UCSD-AML1 (cell line): ENCODE results near the gene ATP6AP1.

Experiments used
- DNase-seq: peaks from one replicate; lab custom pipeline; 2025; ENCODE audit not compliant: unreplicated experiment; lab: John Stamatoyannopoulos, UW

ATP6AP1 gene

GRCh38 chrX:154426916-154427770 lies 1.3 kb upstream of the ATP6AP1 start:
- DNase-seq: no peak

DNA sequence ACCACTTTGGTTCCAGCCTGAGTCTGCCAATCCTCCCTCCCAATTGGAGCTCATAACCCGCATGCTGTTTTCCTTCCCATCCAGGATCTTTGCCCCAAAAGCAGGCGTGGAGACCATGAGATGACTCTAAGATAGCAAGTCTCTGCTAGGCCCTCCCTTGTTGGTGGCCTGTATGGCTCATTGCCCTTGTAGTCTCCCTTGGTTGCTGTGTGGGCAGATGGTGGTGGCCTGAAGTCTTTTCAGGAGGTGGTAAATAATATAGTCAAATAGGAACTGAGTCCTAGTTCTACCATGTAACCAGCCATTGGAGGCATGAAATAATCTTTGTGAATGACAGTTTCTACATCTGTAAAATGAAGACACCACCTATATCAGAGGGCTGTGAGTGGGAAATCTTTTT lies 1.2 kb downstream of the ATP6AP1 start:
- DNase-seq: no peak

- no peak for DNase-seq
Measured at GRCh38 chrX:154430479-154430878, 2.0 kb downstream of the ATP6AP1 start.

DNA sequence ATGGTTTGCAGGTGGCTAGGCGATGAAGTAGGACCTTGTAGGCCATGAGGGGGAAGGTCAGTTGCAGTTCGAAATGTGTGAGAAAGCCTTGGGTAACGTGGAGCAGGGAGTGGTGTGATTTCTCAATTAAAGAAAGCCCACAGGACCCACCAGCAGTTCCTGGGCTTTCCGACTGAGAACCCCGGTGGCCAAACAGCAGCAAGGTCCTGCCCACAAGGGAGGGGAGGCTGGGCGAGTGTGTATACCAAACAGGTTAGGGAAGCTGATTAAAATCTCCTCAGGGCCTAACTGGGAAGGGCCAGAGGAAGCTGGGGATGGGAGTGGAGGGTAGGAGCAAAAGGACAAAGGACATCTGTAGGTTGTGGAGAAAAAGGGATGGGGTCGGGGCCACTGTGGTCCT lies 2.4 kb downstream of the ATP6AP1 start:
- DNase-seq: no peak

DNA sequence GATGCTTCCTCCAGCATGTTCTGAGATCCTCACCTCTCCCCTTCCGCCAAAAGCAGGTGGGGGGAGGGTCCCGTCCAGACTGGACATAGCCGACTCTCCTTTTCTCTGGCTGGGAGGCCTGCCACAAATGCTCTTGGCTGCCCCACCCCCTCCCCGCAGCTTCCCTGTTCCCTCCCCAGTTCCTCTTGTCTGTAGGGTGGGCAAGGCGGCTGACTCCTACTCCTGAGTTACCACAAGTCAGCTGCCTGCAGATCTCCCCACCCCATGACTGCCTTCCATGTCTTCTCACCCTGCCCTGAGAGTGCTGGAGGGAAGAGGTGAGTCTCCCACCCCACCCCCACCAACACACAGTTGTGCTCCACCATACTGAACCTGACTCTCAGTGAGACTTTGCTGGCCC lies 2.9 kb downstream of the ATP6AP1 start:
- peak; percentile 32 for DNase-seq

- DNase-seq: no peak
Measured at GRCh38 chrX:154432210-154432609, 3.7 kb downstream of the ATP6AP1 start.

GRCh38 chrX:154433605-154434004 lies 5.1 kb downstream of the ATP6AP1 start:
- DNase-seq: no peak

GRCh38 chrX:154434394-154435168 lies 6.1 kb downstream of the ATP6AP1 start:
- no peak for DNase-seq

GRCh38 chrX:154435171-154435733 lies 6.8 kb downstream of the ATP6AP1 start:
- DNase-seq: no peak

DNA sequence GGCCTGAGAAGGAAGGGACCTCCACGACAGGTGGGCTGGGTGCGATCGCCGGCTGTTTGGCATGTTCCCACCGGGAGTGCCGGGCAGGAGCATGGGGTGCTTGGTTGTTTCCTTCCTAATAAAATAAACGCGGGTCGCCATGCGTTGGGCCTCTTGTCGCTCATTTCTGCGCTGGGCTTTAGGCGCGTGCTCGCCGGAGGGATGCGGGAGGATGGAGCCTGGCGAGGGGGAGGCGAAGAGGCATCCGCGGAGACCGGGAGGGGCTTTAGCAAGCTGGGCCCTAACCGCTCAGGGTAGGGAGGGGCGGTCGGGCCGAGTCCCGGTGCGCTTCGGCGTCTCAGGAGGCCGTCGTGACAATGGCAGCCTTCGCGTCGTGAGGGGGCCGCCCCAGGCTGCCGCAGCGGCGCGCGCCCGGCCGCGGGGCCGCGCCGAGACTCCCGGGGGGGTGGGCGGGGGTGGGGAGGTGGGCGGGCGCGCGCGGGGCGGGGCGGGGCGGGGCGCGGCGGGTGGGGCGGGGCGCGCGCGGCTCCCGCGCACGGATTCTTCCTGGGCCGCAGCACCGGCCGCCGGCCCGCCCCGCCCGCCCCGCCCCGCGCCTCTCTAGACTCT lies 8.0 kb downstream of the ATP6AP1 start:
- no peak for DNase-seq

- peak; percentile 47 for DNase-seq
Measured at GRCh38 chrX:154436983-154437752, 8.7 kb downstream of the ATP6AP1 start, which contains the start of gene GDI1. GDI1 (plus strand) TSS chrX:154437154; CDS start chrX:154437255, 101 bp downstream.

DNA sequence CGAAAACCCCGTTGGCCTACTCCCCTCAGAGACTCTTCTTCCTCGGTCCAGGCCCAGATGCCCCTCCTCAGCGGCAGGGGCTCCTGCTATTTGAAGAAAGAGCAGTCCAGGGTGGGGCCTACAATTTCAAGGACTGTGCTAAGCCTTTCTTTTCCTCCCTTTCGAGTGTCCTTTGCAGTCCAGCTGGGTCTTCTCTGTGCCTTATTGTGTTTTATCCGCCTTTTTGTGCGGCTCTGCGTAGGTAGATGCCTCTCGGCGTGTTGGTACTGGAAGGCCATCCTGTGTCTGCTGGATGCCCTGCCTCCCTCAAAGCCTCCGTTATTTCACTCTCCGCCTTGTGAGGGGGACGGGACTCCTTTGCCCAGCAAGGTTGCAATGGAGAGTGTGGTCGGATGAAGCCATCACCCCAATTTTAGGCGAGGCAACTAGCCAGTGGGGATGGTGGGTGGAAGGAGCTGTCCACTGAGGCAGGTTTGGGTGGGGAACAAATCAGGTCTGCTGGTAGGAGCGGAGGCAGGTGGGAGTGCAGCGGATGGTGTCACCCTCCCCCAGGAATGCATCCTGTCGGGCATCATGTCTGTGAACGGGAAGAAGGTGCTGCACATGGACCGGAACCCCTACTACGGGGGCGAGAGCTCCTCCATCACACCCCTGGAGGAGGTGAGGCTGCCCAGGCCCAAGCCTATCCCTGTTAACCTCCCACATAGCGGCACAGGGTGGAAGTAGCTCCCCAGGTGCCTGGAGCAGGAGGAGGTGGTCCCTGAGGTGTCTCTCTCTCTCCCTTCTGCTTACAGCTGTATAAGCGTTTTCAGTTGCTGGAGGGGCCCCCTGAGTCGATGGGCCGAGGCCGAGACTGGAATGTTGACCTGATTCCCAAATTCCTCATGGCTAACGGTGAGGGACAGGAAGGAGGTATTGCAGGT lies 9.8 kb downstream of the ATP6AP1 start:
- no peak for DNase-seq

DNA sequence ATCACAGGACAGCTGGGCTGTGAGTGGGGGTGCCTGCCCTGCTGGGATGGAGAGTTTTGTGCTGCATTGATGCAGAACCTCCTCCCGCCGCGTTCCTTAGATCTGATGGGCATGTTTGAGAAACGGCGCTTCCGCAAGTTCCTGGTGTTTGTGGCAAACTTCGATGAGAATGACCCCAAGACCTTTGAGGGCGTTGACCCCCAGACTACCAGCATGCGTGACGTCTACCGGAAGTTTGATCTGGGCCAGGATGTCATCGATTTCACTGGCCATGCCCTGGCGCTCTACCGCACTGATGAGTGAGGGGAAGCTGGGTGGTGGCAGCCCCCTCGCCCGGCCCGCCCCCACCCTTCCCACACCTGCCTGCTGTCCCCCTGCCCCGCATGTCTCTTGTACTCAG lies 11.4 kb downstream of the ATP6AP1 start:
- no peak for DNase-seq

- DNase-seq: no peak
Measured at GRCh38 chrX:154440623-154441357, 12.3 kb downstream of the ATP6AP1 start.

DNA sequence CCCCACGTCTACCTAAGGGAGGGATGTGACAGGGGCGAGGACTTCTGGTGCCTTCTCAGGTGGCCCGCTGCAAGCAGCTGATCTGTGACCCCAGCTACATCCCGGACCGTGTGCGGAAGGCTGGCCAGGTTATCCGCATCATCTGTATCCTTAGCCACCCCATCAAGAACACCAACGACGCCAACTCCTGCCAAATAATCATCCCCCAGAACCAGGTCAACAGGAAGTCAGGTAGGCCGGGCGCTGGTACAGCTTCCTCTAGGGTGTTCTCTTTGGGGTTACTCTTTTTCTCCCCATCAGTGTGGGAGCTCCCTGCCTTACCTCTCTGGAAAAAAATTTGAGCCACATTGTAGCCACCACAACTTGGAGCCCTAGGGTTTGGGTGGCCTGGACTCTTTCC lies 13.1 kb downstream of the ATP6AP1 start:
- DNase-seq: no peak

DNA sequence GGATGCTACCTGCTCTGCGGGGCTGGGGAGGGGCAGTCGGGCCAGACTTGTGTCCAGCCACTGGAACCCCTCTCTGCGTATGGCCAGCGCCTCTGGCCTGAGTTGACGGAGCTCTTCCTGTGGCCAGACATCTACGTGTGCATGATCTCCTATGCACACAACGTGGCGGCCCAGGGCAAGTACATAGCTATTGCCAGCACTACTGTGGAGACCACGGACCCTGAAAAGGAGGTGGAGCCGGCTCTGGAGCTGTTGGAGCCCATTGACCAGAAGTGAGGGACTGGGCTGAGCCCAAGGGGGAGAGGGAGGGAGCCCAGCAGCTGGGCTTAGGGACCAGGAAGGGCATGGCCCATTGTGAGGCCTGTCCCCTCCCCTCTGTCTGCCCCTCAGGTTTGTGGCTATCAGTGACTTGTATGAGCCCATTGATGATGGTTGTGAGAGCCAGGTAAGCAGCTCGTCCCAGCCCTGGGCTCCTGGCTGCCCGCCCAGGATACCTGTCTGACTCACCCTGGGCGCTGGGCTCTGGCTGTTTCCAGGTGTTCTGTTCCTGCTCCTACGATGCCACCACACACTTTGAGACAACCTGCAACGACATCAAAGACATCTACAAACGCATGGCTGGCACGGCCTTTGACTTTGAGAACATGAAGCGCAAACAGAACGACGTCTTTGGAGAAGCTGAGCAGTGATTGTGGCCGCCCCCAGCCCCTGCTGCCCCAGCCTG lies 13.7 kb downstream of the ATP6AP1 start:
- DNase-seq: no peak

GRCh38 chrX:154443479-154443910 lies 15.0 kb downstream of the ATP6AP1 start:
- DNase-seq: no peak
